HEK293T (cell line): ENCODE data around the gene DGKE.

Experiments
- ARNT ChIP-seq: fragments of 450-650 bp; IDR thresholded peaks from 2 replicates; pipeline ENCODE4 v1.6.1; 2017; ENCODE audit warnings: mild to moderate bottlenecking
- BHLHE40 ChIP-seq: fragments of 450-650 bp; IDR thresholded peaks from 2 replicates; pipeline ENCODE4 v1.6.1; 2016; ENCODE audit warnings: mild to moderate bottlenecking, moderate library complexity, borderline replicate concordance
- CTBP1 ChIP-seq: fragments of 450-650 bp; IDR thresholded peaks from 2 replicates; pipeline ENCODE4 v1.6.1; 2016; ENCODE audit warnings: borderline replicate concordance
- ELF4 ChIP-seq: fragments of 450-650 bp; IDR thresholded peaks from 2 replicates; pipeline ENCODE4 v1.6.1; 2017; ENCODE audit warnings: antibody characterized with exemption
- FOXA1 ChIP-seq: fragments of 450-650 bp; IDR thresholded peaks from 2 replicates; pipeline ENCODE4 v1.6.1; 2016; ENCODE audit warnings: mild to moderate bottlenecking
- FOXK2 ChIP-seq: fragments of 450-650 bp; IDR thresholded peaks from 2 replicates; pipeline ENCODE4 v1.6.1; 2016; ENCODE audit warnings: mild to moderate bottlenecking
- FOXM1 ChIP-seq: fragments of 450-650 bp; IDR thresholded peaks from 2 replicates; pipeline ENCODE4 v1.6.1; 2017; ENCODE audit warnings: mild to moderate bottlenecking, borderline replicate concordance
- NFRKB ChIP-seq: fragments of 450-650 bp; IDR thresholded peaks from 2 replicates; pipeline ENCODE4 v1.6.1; 2016; ENCODE audit warnings: mild to moderate bottlenecking, moderate library complexity
- SP1 ChIP-seq: fragments of 450-650 bp; IDR thresholded peaks from 2 replicates; pipeline ENCODE4 v1.6.1; 2017
- SUZ12 ChIP-seq: fragments of 450-650 bp; IDR thresholded peaks from 2 replicates; pipeline ENCODE4 v1.6.1; 2016; ENCODE audit warnings: mild to moderate bottlenecking
- TARDBP ChIP-seq: fragments of 450-650 bp; IDR thresholded peaks from 2 replicates; pipeline ENCODE4 v1.6.1; 2016
- TF ChIP-seq, protein P1 (sequence below): fragments of 450-650 bp; IDR thresholded peaks from 2 replicates; pipeline ENCODE4 v1.6.1; 2016

DNA sequence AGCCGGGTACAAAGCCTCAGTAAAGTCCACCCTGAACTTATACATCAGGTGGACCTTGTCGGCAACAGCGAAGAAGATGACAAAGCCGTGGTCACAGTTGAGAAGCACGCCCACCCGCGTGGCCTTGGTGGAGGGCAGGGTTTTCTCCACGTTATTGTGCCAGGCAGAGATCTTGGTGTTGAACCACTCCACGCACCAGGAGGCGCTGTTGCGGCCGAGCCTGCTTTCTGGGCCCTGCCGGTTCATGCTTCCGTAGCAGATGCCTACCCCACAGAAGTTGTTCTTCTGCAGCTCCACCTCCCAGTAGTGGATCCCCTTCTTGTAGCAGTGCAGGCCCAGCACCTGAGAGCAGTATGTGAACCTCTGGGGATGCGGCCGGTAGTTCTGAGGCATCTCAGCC lies 57.8 kb downstream of the DGKE start:
- TF ChIP-seq TARDBP (no peak), NFRKB (no peak), ELF4 (no peak), BHLHE40 (no peak), FOXM1 (no peak), CTBP1 (no peak), ARNT (no peak), SP1 (no peak), SUZ12 (no peak), FOXA1 (no peak), FOXK2 (no peak)
- TF ChIP-seq, protein P1, sequence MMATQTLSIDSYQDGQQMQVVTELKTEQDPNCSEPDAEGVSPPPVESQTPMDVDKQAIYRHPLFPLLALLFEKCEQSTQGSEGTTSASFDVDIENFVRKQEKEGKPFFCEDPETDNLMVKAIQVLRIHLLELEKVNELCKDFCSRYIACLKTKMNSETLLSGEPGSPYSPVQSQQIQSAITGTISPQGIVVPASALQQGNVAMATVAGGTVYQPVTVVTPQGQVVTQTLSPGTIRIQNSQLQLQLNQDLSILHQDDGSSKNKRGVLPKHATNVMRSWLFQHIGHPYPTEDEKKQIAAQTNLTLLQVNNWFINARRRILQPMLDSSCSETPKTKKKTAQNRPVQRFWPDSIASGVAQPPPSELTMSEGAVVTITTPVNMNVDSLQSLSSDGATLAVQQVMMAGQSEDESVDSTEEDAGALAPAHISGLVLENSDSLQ, result no peak
